Measurements from ENCODE around the gene DNAJB4. TPM values are rescaled to one million over a fixed set of nuclear protein-coding genes. Genes with fewer than 3 reads are reported as not detected.

The DNAJB4 gene
- total and polyA plus RNA-seq, 2 experiments from 2014 or later: 12.4 to 12.9 TPM

- H4K20me1 ChIP-seq (replicated peaks; ENCODE audit: insufficient read depth): no peaks in the 10 kb centered on the region
- no peak overlapping the region for H2AFZ ChIP-seq
- no peaks in the 10 kb centered on the region for H3K36me3 Mint-ChIP-seq (ENCODE audit: low read depth)
- peak; percentile 78 for TF ChIP-seq CREB1 (CRISPR knock-in tag; IDR thresholded peaks at IDR 0.05; ENCODE audit: low read depth)
- TF ChIP-seq ZNF331 (CRISPR knock-in tag; IDR thresholded peaks at IDR 0.05; ENCODE audit: low read depth): peak; percentile 66; the same call in 1 of the 2 replicates
- TF ChIP-seq POLR2AphosphoS5 (IDR thresholded peaks at IDR 0.05; ENCODE audit: low read depth): peak; percentile 95
- TF ChIP-seq EZH2phosphoT487 (IDR thresholded peaks at IDR 0.05; ENCODE audit: unreplicated experiment): no peak
- TF ChIP-seq NANOG (IDR thresholded peaks at IDR 0.05; ENCODE audit: borderline replicate concordance): no peak
- TF ChIP-seq ZNF462 (CRISPR knock-in tag; IDR thresholded peaks at IDR 0.05): peak; percentile 46; the same call in 1 of the 2 replicates
- TF ChIP-seq REST (IDR thresholded peaks at IDR 0.05; ENCODE audit: unreplicated experiment): no peak
- TF ChIP-seq STAT1 (IDR thresholded peaks at IDR 0.05; ENCODE audit: unreplicated experiment): no peak
- TF ChIP-seq JUNB (IDR thresholded peaks at IDR 0.05; ENCODE audit: unreplicated experiment): no peak
- 0 out of 2 replicates have a peak, but pooled peaks have one; percentile 42 for TF ChIP-seq ZNF114 (CRISPR knock-in tag; IDR thresholded peaks at IDR 0.05)
- TF ChIP-seq ETS1 (IDR thresholded peaks at IDR 0.05): peak; percentile 43; the same call in 1 of the 2 replicates
- no peak for TF ChIP-seq EZH2 (IDR thresholded peaks at IDR 0.05; ENCODE audit: low read depth, unreplicated experiment)
- no peak for TF ChIP-seq CTCF (conservative IDR thresholded peaks at IDR 0.05; ENCODE audit: low read depth in 2 of 2)
- peak overlapping the region; percentile 64 for H3K27ac ChIP-seq (ENCODE audit: low read depth)
- H3K27ac Mint-ChIP-seq: peak overlapping the region; percentile 100
- H3K4me3 ChIP-seq: peak overlapping the region; percentile 42
- H3K9me3 Mint-ChIP-seq: peaks cover 2% of the 10 kb centered on the region; the same call in 1 of the 3 replicates
- peaks cover 22% of the 10 kb centered on the region for H3K4me1 Mint-ChIP-seq
- H3K79me2 ChIP-seq (replicated peaks; ENCODE audit: insufficient read depth): no peaks in the 10 kb centered on the region
- peak overlapping the region; percentile 55 for H3K4me2 ChIP-seq
- H3K27me3 Mint-ChIP-seq (ENCODE audit: insufficient read depth, low read depth, poor library complexity): peaks cover 5% of the 10 kb centered on the region
- H3K27me3 ChIP-seq (ENCODE audit: insufficient read depth): no peaks in the 10 kb centered on the region
- DNase-seq (ENCODE audit: low spot score) (peak; percentile 82), ATAC-seq (peak; percentile 97)
- peaks cover 22% of the 10 kb centered on the region for H3K4me1 ChIP-seq (ENCODE audit: insufficient read depth)
- no peaks in the 10 kb centered on the region for H3F3A ChIP-seq (replicated peaks; ENCODE audit: low read depth)
- peak overlapping the region; percentile 69 for H3K4me3 Mint-ChIP-seq
- H3K9me2 ChIP-seq (ENCODE audit: insufficient read depth): no peaks in the 10 kb centered on the region
- no peaks in the 10 kb centered on the region for H3K36me3 ChIP-seq (ENCODE audit: insufficient read depth)
These were observed 639 bp upstream of the DNAJB4 start for GRCh38 chr1:78003882-78004718.

Data from GM23338 (cell line).